WERI-Rb-1 (cell line): ENCODE results near the gene ALDH3B2.
"Not testable (repeated sequence)": the region's sequence is repeated elsewhere in the genome, so short reads cannot be mapped to it uniquely, and the experiment has no call there.

Source experiments
- DNase-seq: peaks from one replicate; pipeline ENCODE4 v3.0.0-alpha.2; 2020
- H3K27ac ChIP-seq: fragments of 250-450 bp; sonication (Bioruptor Pico); 2 replicates; pipeline ENCODE4 v1.5.1; 2020; ENCODE audit warnings: mild to moderate bottlenecking, moderate library complexity
- H3K27me3 ChIP-seq: fragments of 250-450 bp; sonication (Bioruptor Pico); 2 replicates; pipeline ENCODE4 v1.5.1; 2021; ENCODE audit warnings: mild to moderate bottlenecking, low read depth, moderate library complexity; ENCODE audit not compliant: insufficient read depth, severe bottlenecking
- H3K36me3 ChIP-seq: fragments of 250-450 bp; sonication (Bioruptor Pico); 2 replicates; pipeline ENCODE4 v1.5.1; 2020; ENCODE audit warnings: mild to moderate bottlenecking, moderate library complexity
- H3K4me3 ChIP-seq: 2 replicates; pipeline ENCODE4 v1.5.1; 2011; ENCODE audit warnings: low read depth, mild to moderate bottlenecking, control low read depth, low read length
- H3K9me3 ChIP-seq: fragments of 250-450 bp; sonication (Bioruptor Pico); 2 replicates; pipeline ENCODE4 v1.5.1; 2021; ENCODE audit warnings: mild to moderate bottlenecking, moderate library complexity; ENCODE audit not compliant: severe bottlenecking
- TF ChIP-seq, protein P1 (sequence below): IDR thresholded peaks from 2 replicates; pipeline ENCODE4 v1.5.1; 2011; ENCODE audit warnings: low read depth, mild to moderate bottlenecking, control low read depth, inconsistent platforms, low read length

Gene ALDH3B2

DNA sequence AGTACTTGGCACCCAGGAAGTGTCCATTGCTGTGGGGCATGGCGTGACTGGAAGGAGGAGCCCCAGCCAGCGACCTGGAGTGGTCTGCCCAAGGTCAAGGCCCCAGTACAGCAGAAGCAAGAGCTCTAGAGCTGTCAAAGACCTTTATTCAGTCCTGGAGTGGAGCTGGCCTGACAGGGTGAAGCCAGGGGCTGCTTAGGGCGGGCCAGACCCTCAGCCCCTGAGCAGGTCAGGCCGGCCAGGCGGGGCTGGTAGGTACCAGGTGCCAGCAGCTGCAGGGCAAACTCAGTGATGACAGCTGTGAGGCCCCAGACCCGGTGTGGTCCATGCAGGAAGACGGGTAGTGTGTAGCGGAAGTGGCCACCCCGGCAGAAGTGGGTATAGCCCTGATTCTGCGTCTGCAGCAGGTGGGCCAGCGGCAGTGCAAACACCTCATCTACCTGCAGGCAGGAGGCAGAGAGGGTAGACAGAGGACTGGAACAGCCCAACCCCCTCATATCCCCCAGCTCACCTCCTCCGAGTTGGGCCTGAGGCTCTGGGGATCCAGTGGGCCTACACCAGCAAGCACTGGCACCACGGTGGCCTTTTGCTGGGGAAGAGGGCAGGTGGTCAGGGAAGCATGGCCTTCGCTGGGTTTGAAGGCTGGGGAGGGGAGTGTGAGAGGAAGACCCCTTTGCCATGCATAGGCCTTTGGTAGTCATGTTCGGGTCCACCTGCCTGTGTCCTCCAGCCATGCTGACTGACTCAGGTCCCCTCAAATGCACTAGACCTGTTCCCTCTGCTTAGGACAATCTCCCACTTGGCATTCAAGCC lies 46.4 kb downstream of the ALDH3B2 start:
- Histone ChIP-seq H3K9me3 (no peaks in the 10 kb centered on the region), H3K4me3 (no peak overlapping the region)
- TF ChIP-seq, protein P1, sequence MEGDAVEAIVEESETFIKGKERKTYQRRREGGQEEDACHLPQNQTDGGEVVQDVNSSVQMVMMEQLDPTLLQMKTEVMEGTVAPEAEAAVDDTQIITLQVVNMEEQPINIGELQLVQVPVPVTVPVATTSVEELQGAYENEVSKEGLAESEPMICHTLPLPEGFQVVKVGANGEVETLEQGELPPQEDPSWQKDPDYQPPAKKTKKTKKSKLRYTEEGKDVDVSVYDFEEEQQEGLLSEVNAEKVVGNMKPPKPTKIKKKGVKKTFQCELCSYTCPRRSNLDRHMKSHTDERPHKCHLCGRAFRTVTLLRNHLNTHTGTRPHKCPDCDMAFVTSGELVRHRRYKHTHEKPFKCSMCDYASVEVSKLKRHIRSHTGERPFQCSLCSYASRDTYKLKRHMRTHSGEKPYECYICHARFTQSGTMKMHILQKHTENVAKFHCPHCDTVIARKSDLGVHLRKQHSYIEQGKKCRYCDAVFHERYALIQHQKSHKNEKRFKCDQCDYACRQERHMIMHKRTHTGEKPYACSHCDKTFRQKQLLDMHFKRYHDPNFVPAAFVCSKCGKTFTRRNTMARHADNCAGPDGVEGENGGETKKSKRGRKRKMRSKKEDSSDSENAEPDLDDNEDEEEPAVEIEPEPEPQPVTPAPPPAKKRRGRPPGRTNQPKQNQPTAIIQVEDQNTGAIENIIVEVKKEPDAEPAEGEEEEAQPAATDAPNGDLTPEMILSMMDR: no peak

DNA sequence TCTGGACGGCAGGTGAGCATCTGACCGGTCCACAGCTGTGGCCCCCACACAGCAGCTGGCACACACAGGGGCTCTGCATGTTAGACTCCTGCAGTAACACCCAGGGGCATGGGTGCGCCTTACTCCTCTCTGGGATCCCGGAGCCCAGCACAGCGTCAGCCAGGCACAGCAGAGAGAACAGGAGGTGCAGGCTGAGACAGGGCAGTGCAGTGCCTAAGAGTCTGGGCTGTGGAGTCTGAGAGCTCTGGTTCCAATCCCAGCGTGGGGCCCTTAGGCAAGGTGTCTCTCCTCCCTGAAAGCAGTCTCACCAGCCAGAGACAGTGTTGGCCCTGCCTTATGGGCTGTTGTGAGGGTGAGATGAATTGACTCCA lies 47.0 kb downstream of the ALDH3B2 start:
- TF ChIP-seq, protein P1: no peak
- Histone ChIP-seq H3K27me3 (no peaks in the 10 kb centered on the region), H3K4me3 (no peak overlapping the region), H3K9me3 (no peaks in the 10 kb centered on the region), H3K36me3 (no peaks in the 10 kb centered on the region), H3K27ac (no peak overlapping the region)
- no peak for DNase-seq

More for the DNA sequence above, 46.4 kb downstream of the ALDH3B2 start:
- Histone ChIP-seq H3K27me3 (no peaks in the 10 kb centered on the region), H3K27ac (no peak overlapping the region), H3K36me3 (no peaks in the 10 kb centered on the region)
- DNase-seq: no peak

DNA sequence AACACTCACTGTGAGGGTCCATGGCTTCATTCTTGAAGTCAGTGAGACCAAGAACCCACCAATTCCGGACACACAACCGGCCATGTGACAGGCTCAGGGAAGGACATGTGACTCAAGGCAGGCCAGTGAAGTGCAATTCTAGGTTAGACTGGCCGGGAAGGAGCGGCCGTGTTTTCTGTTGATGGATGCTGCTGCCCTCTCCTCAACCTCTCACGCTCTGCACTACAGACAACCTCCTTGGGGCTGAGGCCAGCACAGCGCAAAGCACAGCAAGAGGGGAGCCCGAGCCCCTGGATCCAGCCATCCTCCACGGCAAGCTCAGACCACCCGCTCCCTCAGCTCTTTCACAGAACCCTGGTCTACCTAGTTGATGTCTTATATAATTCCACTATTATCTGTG lies 47.5 kb downstream of the ALDH3B2 start:
- no peaks in the 10 kb centered on the region for H3K36me3 ChIP-seq
- H3K27me3 ChIP-seq: no peaks in the 10 kb centered on the region
- TF ChIP-seq, protein P1: no peak
- no peak overlapping the region for H3K27ac ChIP-seq
- no peak overlapping the region for H3K4me3 ChIP-seq
- no peaks in the 10 kb centered on the region for H3K9me3 ChIP-seq
- no peak for DNase-seq

DNA sequence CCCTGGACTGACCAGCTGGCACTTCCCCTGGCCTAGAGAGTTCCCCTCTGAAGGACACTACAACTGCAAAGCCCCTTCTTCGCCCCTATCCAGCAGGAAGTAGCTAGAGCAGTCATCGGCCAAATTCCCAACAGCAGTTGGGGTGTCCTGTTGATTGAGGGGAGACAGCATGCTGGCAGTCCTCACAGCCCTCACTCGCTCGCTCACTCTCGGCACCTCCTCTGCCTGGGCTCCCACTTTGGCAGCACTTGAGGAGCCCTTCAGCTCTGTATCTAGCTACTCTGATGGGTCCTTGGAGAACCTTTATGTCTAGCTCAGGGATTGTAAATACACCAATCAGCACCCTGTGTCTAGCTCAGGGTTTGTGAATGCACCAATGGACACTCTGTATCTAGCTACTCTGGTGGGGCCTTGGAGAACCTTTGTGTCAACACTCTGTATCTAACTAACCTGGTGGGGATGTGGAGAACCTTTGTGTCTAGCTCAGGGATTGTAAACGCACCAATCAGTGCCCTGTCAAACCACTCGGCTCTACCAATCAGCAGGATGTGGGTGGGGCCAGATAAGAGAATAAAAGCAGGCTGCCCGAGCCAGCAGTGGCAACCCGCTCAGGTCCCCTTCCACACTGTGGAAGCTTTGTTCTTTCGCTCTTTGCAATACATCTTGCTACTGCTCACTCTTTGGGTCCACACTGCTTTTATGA lies 48.1 kb downstream of the ALDH3B2 start:
- H3K27ac ChIP-seq, H3K36me3 ChIP-seq, H3K9me3 ChIP-seq, H3K4me3 ChIP-seq, DNase-seq, H3K27me3 ChIP-seq: not testable (repeated sequence)

DNA sequence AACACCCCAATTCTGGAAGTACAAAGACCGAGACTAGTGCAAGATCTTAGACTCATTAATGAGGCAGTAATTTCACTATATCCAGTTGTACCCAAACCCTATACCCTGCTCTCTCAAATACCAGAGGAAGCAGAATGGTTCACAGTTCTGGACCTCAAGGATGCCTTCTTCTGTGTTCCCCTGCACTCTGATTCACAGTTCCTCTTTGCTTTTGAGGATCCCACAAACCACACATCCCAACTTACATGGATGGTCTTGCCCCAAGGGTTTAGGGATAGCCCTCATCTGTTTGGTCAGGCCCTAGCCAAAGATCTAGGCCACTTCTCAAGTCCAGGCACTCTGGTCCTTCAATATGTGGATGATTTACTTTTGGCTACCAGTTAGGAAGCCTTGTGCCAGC lies 50.6 kb downstream of the ALDH3B2 start:
- H3K36me3 ChIP-seq, H3K9me3 ChIP-seq, H3K27ac ChIP-seq, DNase-seq, H3K27me3 ChIP-seq, H3K4me3 ChIP-seq: not testable (repeated sequence)

DNA sequence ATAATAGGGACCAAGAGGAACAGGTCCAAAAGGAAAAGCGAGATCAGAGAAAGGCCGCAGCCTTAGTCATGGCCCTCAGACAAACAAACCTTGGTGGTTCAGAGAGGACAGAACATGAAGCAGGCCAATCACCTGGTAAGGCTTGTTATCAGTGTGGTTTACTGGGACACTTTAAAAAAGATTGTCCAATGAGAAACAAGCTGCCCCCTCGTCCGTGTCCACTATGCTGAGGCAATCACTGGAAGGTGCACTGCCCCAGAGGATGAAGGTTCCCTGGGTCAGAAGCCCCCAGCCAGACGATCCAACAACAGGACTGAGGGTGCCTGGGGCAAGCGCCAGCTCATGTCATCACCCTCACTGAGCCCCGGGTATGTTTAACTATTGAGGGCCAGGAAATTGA lies 51.5 kb downstream of the ALDH3B2 start:
- not testable (repeated sequence) for H3K36me3 ChIP-seq, DNase-seq, H3K27me3 ChIP-seq, H3K4me3 ChIP-seq, H3K9me3 ChIP-seq, H3K27ac ChIP-seq

DNA sequence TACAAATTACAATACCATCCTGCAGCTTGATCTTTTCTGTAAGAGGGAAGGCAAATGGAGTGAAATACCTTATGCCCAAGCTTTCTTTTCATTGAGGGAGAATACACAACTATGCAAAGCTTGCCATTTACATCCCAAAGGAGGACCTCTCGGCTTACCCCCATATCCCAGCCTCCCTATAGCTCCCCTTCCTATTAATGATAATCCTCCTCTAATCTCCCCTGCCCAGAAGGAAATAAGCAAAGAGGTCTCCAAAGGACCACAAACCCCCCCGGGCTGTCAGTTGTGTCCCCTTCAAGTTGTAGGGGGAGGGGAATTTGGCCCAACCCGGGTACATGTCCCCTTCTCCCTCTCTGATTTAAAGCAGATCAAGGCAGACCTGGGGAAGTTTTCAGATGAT lies 52.5 kb downstream of the ALDH3B2 start:
- H3K4me3 ChIP-seq, H3K27ac ChIP-seq, H3K9me3 ChIP-seq, H3K27me3 ChIP-seq, DNase-seq, H3K36me3 ChIP-seq: not testable (repeated sequence)

DNA sequence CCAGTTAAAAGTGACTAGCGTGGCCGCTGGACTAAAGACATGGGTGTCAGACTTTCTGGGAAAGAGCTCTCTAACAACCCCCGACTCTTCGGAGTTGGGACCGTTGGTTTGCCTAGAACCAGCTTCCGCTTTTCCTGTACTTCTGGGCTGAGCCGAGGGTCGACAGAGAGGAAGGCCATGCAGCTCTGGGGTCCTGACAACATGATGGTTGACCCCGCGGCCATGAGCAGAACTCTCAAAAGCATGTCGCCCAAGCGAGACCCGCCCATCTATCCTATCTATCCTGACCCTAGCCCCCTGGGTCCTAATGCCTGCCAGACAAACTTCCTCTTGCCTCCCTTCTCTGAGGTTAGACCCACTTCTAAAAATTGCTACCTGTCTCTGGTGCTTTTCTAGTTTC lies 53.8 kb downstream of the ALDH3B2 start:
- H3K27me3 ChIP-seq, H3K36me3 ChIP-seq, H3K9me3 ChIP-seq, DNase-seq, H3K27ac ChIP-seq, H3K4me3 ChIP-seq: not testable (repeated sequence)

DNA sequence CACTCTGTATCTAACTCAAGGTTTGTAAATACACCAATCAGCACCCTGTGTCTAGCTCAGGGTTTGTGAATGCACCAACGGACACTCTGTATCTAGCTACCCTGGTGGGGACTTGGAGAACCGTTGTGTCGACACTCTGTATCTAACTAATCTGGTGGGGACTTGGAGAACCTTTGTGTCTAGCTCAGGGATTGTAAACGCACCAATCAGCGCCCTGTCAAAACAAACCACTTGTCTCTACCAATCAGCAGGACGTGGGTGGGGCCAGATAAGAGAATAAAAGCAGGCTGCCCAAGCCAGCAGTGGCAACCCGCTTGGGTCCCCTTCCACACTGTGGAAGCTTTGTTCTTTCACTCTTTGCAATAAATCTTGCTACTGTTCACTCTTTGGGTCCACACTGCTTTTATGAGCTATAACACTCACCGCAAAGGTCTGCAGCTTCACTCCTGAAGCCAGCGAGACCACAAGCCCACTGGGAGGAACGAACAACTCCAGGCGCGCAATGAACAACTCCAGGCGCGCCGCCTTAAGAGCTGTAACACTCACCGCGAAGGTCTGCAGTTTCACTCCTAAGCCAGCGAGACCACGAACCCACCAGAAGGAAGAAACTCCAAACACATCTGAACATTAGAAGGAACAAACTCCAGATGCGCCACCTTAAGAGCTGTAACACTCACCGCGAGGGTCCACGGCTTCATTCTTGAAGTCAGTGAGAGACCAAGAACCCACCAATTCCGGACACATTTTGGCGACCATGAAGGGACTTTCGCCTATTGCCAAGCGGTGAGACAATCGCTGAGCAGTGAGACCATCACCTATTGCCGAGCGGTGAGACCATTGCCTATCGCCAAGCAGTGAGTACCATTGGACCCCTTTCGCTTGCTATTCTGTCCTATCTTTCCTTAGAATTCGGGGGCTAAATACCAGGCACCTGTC lies 54.5 kb downstream of the ALDH3B2 start:
- not testable (repeated sequence) for H3K36me3 ChIP-seq, H3K4me3 ChIP-seq, H3K27ac ChIP-seq, H3K9me3 ChIP-seq, H3K27me3 ChIP-seq, DNase-seq

DNA sequence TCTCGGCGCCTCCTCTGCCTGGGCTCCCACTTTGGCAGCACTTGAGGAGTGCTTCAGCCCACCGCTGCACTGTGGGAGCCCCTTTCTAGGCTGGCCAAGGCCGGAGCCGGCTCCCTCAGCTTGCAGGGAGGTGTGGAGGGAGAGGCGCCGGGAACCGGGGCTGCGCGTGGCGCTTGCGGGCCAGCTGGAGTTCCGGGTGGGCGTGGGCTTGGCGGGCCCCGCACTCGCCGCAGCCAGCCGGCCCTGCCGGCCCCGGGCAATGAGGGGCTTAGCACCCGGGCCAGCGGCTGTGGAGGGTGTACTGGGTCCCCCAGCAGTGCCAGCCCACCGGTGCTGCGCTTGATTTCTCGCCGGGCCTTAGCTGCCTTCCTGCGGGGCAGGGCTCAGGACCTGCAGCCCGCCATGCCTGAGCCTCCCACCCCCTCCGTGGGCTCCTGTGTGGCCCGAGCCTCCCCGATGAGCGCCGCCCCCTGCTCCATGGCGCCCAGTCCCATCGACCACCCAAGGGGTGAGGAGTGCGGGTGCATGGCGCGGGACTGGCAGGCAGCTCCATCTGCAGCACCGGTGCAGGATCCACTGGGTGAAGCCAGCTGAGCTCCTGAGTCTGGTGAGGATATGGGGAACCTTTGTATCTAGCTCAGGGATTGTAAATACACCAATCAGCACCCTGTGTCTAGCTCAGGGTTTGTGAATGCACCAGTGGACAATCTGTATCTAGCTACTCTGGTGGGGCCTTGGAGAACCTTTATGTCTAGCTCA lies 55.3 kb downstream of the ALDH3B2 start:
- not testable (repeated sequence) for H3K27me3 ChIP-seq, H3K4me3 ChIP-seq, DNase-seq, H3K9me3 ChIP-seq, H3K36me3 ChIP-seq, H3K27ac ChIP-seq
